Measurements from ENCODE around the gene PHACTR1.

- TF ChIP-seq CTCF (IDR thresholded peaks at IDR 0.05) (no peak), POLR2A (IDR thresholded peaks at IDR 0.05) (no peak)
Observed at GRCh38 chr6:12845224-12846004, 128.8 kb downstream of the PHACTR1 start.
